HepG2 (cell line): ENCODE measurements around the gene ZNF749. TPM values are rescaled to one million over a fixed set of nuclear protein-coding genes. Genes with fewer than 3 reads are reported as not detected.
A peak's percentile ranks its signal among the peaks of the same experiment; 100 is the strongest.

ENCODE experiments used
- CC2D1A ChIP-seq: sonication (generic); formaldehyde crosslinking; IDR thresholded peaks from 2 replicates; pipeline ENCODE4 v1.8.1; 2023; ENCODE audit warnings: mild to moderate bottlenecking, missing genetic modification reagents
- DPF2 ChIP-seq: sonication (generic); formaldehyde crosslinking; IDR thresholded peaks from 2 replicates; pipeline ENCODE4 v1.4.0; 2020; ENCODE audit warnings: mild to moderate bottlenecking, low read depth, missing genetic modification reagents, borderline replicate concordance
- ELF3 ChIP-seq: IDR thresholded peaks from 2 replicates; pipeline ENCODE4 v1.6.1; 2016; ENCODE audit warnings: missing genetic modification reagents, missing compliant biosample characterization
- ETV5 ChIP-seq: IDR thresholded peaks from 2 replicates; pipeline ENCODE4 v1.6.1; 2018; ENCODE audit warnings: missing biosample characterization, missing genetic modification reagents, inconsistent platforms, borderline replicate concordance
- IRF9 ChIP-seq: sonication (generic); formaldehyde crosslinking; IDR thresholded peaks from 2 replicates; pipeline ENCODE4 v1.8.0; 2022; ENCODE audit warnings: missing genetic modification reagents, mild to moderate bottlenecking, borderline replicate concordance
- KDM5B ChIP-seq: sonication (generic); formaldehyde crosslinking; IDR thresholded peaks from 2 replicates; pipeline ENCODE4 v1.4.0; 2020; ENCODE audit warnings: missing genetic modification reagents, mild to moderate bottlenecking, borderline replicate concordance
- NCOA5 ChIP-seq: sonication (generic); formaldehyde crosslinking; IDR thresholded peaks from 2 replicates; pipeline ENCODE4 v1.4.0; 2020; ENCODE audit warnings: missing genetic modification reagents
- NFE2L1 ChIP-seq: sonication (generic); formaldehyde crosslinking; IDR thresholded peaks from 2 replicates; pipeline ENCODE4 v1.4.0; 2020; ENCODE audit warnings: missing genetic modification reagents, mild to moderate bottlenecking, borderline replicate concordance
- RFXANK ChIP-seq: IDR thresholded peaks from 2 replicates; pipeline ENCODE4 v1.6.1; 2016
- SETDB1 ChIP-seq: sonication (generic); formaldehyde crosslinking; IDR thresholded peaks from 2 replicates; pipeline ENCODE4 v1.5.1; 2020; ENCODE audit warnings: missing genetic modification reagents, mild to moderate bottlenecking, borderline replicate concordance
- TFDP2 ChIP-seq: sonication (generic); formaldehyde crosslinking; IDR thresholded peaks from 2 replicates; pipeline ENCODE4 v1.4.0; 2020; ENCODE audit warnings: missing genetic modification reagents
- ZBTB7A ChIP-seq: sonication (generic); formaldehyde crosslinking; IDR thresholded peaks from 2 replicates; pipeline ENCODE4 v1.8.0; 2022; ENCODE audit warnings: mild to moderate bottlenecking, missing genetic modification reagents
- ZNF235 ChIP-seq: sonication (generic); formaldehyde crosslinking; IDR thresholded peaks from 2 replicates; pipeline ENCODE4 v1.8.1; 2023; ENCODE audit warnings: mild to moderate bottlenecking, missing genetic modification reagents, borderline replicate concordance
- ZNF414 ChIP-seq: sonication (generic); formaldehyde crosslinking; IDR thresholded peaks from 2 replicates; pipeline ENCODE4 v1.5.0; 2020; ENCODE audit warnings: missing genetic modification reagents
- ZNF776 ChIP-seq: sonication (generic); formaldehyde crosslinking; IDR thresholded peaks from 2 replicates; pipeline ENCODE4 v1.4.0; 2020; ENCODE audit warnings: mild to moderate bottlenecking, missing genetic modification reagents
- polyA plus RNA-seq, 8 experiments: library from polyadenylated mRNA; depleted of rRNA in 3 of 8; stranded (reverse) in 7 of 8; unstranded in 1 of 8; fragments of >200 nt; fragmentation: Illumina TruSeq in 4 of 8; extraction: Trizol in 4 of 8; gene quantifications; 2 replicates each; pipeline versions ENCODE4 v1.2.1 to v1.2.3, GENCODE V29; 2011 to 2016; ENCODE audit warnings: low read depth in 4 of 8, missing spikeins in 1 of 8, mixed read lengths in 1 of 8; ENCODE audit not compliant: insufficient read depth in 1 of 8
- total RNA-seq, 5 experiments: library from RNA; depleted of rRNA; stranded (reverse); fragments of >200 nt; fragmentation: Illumina TruSeq; extraction: Trizol; gene quantifications; 2 replicates each; pipeline ENCODE4 v1.2.3, GENCODE V29; 2016; ENCODE audit warnings: low read depth in 1 of 5
- TF ChIP-seq, protein P1 (sequence below): sonication (generic); formaldehyde crosslinking; IDR thresholded peaks from 2 replicates; pipeline ENCODE4 v1.4.0; 2020; ENCODE audit warnings: missing genetic modification reagents
- TF ChIP-seq, protein P2 (sequence below): sonication (generic); formaldehyde crosslinking; IDR thresholded peaks from 2 replicates; pipeline ENCODE4 v1.4.0; 2020; ENCODE audit warnings: missing genetic modification reagents, mild to moderate bottlenecking, borderline replicate concordance

Gene ZNF749
- total and polyA plus RNA-seq, 2 of the 13 experiments (the other 11 are each of a cell fraction or from before 2014, with no cell fraction given): 18.9 to 21.0 TPM

DNA sequence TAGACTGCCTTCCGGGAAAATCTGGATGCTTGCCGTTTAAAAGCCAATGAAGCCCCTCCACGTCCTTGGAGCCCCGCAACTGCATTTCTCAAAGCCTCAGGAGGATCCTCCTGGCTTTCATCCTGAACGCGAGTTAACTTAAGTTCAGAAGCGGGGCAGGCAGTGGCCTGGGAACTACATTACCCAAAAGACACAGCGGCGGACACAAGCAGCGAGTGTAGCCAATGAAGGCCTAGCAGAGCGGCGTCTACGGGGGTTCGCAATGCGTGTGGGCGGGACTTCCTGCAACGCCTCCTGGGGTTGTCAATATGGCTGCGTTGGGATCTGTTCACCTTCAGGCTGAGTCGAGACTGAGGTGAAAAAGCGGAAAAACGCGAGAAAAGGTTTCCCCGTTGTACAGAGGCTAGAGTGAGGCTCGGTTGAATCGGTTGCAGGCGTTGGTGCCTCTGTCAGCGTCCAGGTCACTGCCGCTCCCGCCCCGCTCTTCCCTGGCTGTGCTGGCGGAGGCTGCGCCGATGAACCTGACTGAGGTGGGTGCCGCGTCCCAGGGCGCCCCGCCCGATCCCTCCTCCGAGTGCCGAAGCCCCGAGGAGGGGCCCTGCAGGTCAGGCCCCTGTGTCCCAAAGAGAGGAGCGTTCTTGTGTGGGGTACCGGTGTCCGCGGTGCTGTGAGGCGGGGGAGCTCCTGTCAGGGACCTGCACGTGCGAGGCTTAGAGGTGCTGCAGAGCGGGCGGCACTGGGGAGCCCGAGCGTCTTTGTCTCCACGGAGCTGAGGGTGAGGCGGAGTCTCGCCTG, 24.1 kb upstream of the ZNF749 start, which contains the start of gene ZNF17 (continued):
- TF ChIP-seq DPF2 (CRISPR knock-in tag): no peak
- no peak for TF ChIP-seq ZNF414
- TF ChIP-seq NCOA5 (CRISPR knock-in tag): no peak
- TF ChIP-seq ETV5: 0 out of 2 replicates have a peak, but pooled peaks have one; percentile 23
- no peak for TF ChIP-seq RFXANK (CRISPR knock-in tag)
- TF ChIP-seq TFDP2: no peak
- TF ChIP-seq CC2D1A: no peak
- TF ChIP-seq ZNF235 (CRISPR knock-in tag): no peak
- TF ChIP-seq ELF3 (CRISPR knock-in tag): peak; percentile 50; the same call in 1 of the 2 replicates
- TF ChIP-seq NFE2L1 (CRISPR knock-in tag): peak; percentile 26; the same call in 1 of the 2 replicates
- peak; percentile 64 for TF ChIP-seq KDM5B (CRISPR knock-in tag)
- TF ChIP-seq, protein P1, sequence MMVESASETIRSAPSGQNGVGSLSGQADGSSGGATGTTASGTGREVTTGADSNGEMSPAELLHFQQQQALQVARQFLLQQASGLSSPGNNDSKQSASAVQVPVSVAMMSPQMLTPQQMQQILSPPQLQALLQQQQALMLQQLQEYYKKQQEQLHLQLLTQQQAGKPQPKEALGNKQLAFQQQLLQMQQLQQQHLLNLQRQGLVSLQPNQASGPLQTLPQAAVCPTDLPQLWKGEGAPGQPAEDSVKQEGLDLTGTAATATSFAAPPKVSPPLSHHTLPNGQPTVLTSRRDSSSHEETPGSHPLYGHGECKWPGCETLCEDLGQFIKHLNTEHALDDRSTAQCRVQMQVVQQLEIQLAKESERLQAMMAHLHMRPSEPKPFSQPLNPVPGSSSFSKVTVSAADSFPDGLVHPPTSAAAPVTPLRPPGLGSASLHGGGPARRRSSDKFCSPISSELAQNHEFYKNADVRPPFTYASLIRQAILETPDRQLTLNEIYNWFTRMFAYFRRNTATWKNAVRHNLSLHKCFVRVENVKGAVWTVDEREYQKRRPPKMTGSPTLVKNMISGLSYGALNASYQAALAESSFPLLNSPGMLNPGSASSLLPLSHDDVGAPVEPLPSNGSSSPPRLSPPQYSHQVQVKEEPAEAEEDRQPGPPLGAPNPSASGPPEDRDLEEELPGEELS: no peak
- no peak for TF ChIP-seq IRF9 (CRISPR knock-in tag)
- TF ChIP-seq, protein P2, sequence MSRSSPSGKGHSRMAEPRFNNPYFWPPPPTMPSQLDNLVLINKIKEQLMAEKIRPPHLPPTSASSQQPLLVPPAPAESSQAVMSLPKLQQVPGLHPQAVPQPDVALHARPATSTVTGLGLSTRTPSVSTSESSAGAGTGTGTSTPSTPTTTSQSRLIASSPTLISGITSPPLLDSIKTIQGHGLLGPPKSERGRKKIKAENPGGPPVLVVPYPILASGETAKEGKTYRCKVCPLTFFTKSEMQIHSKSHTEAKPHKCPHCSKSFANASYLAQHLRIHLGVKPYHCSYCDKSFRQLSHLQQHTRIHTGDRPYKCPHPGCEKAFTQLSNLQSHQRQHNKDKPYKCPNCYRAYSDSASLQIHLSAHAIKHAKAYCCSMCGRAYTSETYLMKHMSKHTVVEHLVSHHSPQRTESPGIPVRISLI (CRISPR knock-in tag): no peak
- TF ChIP-seq SETDB1: no peak
- TF ChIP-seq ZNF776: no peak
- no peak for TF ChIP-seq ZBTB7A
